Fibroblast of lung (primary cell): Measurements from ENCODE around the gene UMAD1.

Source experiments
- EZH2 ChIP-seq: IDR thresholded peaks from 2 replicates; pipeline ENCODE4 v1.5.1; 2012; ENCODE audit warnings: low read length, control low read depth, mild to moderate bottlenecking; ENCODE audit errors: missing control alignments
- TF ChIP-seq, protein P1 (sequence below), 2 donors: IDR thresholded peaks in 1 of 2; conservative IDR thresholded peaks in 1 of 2; 1 replicate in 1 of 2; 2 replicates in 1 of 2; pipeline ENCODE4 v1.5.1; 2011 to 2012; ENCODE audit warnings: low read length in 2 of 2, control low read depth in 1 of 2, inconsistent platforms in 1 of 2, low read depth in 1 of 2, mild to moderate bottlenecking in 1 of 2

DNA sequence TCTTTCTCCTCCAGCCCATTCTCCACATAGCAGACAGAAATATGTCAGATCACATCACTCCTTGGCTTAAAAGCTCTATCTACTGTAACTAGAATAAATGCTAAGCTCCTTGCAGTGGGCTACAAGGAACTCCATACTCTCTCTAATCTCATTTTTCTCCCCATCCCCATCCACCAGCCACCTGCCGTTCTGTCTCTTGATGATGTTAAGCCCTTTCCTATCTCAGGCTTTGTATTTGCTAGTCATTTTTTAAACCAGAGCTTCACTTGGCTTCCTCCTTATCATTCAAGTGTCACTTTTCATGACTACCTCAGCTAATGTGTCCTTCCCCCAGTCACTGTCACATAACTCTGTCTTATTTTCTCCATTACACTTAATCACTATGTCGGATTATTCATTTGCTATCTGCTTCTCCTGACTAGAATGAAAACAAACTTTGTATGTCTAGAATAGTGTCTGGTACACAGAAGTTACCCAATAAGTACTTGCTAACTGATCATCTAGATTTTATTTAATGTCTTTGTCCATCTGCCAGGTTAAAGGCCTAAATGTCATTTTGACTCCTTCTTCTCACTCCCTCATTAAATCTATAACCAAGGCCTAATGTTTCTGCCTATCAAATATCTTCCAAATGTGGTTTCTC lies 165.1 kb downstream of the UMAD1 start:
- TF ChIP-seq, protein P1, sequence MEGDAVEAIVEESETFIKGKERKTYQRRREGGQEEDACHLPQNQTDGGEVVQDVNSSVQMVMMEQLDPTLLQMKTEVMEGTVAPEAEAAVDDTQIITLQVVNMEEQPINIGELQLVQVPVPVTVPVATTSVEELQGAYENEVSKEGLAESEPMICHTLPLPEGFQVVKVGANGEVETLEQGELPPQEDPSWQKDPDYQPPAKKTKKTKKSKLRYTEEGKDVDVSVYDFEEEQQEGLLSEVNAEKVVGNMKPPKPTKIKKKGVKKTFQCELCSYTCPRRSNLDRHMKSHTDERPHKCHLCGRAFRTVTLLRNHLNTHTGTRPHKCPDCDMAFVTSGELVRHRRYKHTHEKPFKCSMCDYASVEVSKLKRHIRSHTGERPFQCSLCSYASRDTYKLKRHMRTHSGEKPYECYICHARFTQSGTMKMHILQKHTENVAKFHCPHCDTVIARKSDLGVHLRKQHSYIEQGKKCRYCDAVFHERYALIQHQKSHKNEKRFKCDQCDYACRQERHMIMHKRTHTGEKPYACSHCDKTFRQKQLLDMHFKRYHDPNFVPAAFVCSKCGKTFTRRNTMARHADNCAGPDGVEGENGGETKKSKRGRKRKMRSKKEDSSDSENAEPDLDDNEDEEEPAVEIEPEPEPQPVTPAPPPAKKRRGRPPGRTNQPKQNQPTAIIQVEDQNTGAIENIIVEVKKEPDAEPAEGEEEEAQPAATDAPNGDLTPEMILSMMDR (conservative IDR thresholded peaks at IDR 0.05 in 1 of 2, IDR thresholded peaks at IDR 0.05 in 1 of 2; ENCODE audit: low read depth in 1 of 2, low read length in 2 of 2): no peak
- no peak for TF ChIP-seq EZH2
